ENCODE measurements around the gene DHRSX. TPM values are rescaled to one million over a fixed set of nuclear protein-coding genes. Genes with fewer than 3 reads are reported as not detected.
A peak's percentile ranks its signal among the peaks of the same experiment; 100 is the strongest.
"Not testable (repeated sequence)": the region's sequence is repeated elsewhere in the genome, so short reads cannot be mapped to it uniquely, and the experiment has no call there.

Gene DHRSX
- total and polyA plus RNA-seq, 11 donors: 14.6 to 36.1 (median 24.1) TPM

- Histone ChIP-seq H3K36me3 (peaks cover 0 to 7% (median 0%) of the 10 kb centered on the region in 9 donors), H3K4me3 (no peak overlapping the region), H3K9me3 (no peaks in the 10 kb centered on the region), H3K27ac (no peak overlapping the region), H3K27me3 (no peaks in the 10 kb centered on the region), H3K4me1 (peaks cover 0 to 8% (median 0%) of the 10 kb centered on the region in 12 donors)
- TF ChIP-seq POLR2A (IDR thresholded peaks at IDR 0.05) (no peak), CTCF (IDR thresholded peaks at IDR 0.05) (no peak)
- peak in 1 of 5 donors; percentile 31 for DNase-seq
- WGBS, 4 donors: 84 to 88% (median 86%) methylated on average over 20 of the region's 20 CpGs
- intact Hi-C loops (cut with DNase I): no loop called here
- no peak for ATAC-seq
Measured at GRCh38 chrX:2466876-2467656, 33.7 kb downstream of the DHRSX start.

GRCh38 chrX:2464677-2465166 is 36.1 kb downstream of the DHRSX start:
- TF ChIP-seq POLR2A (IDR thresholded peaks at IDR 0.05) (no peak), CTCF (IDR thresholded peaks at IDR 0.05) (no peak)
- Histone ChIP-seq H3K36me3 (no peaks in the 10 kb centered on the region), H3K4me1 (peaks cover 0 to 14% (median 0%) of the 10 kb centered on the region in 12 donors), H3K27me3 (no peaks in the 10 kb centered on the region), H3K4me3 (no peak overlapping the region), H3K27ac (no peak overlapping the region), H3K9me3 (no peaks in the 10 kb centered on the region)
- 90 to 94% (median 92%) methylated on average over 15 of the region's 15 CpGs for WGBS, 4 donors
- DNase-seq: peak in 1 of 5 donors; percentile 13
- no peak for ATAC-seq
- intact Hi-C loops (cut with DNase I): no loop called here

GRCh38 chrX:2463973-2464676 is 36.7 kb downstream of the DHRSX start:
- DNase-seq (peak in 1 of 5 donors; percentile 27), ATAC-seq (no peak)
- H3K27ac ChIP-seq: no peak overlapping the region
- no peaks in the 10 kb centered on the region for H3K9me3 ChIP-seq
- peaks cover 0 to 14% (median 0%) of the 10 kb centered on the region in 12 donors for H3K4me1 ChIP-seq
- intact Hi-C loops (cut with DNase I): no loop called here
- TF ChIP-seq POLR2A (IDR thresholded peaks at IDR 0.05) (no peak), CTCF (IDR thresholded peaks at IDR 0.05) (no peak)
- H3K36me3 ChIP-seq: no peaks in the 10 kb centered on the region
- H3K4me3 ChIP-seq: no peak overlapping the region
- H3K27me3 ChIP-seq: no peaks in the 10 kb centered on the region
- WGBS, 4 donors: 83 to 92% (median 87%) methylated on average over 24 to 31 of the region's 31 CpGs

GRCh38 chrX:2463481-2463880 is 37.3 kb downstream of the DHRSX start:
- ATAC-seq: not testable (repeated sequence)
- peak in 1 of 5 donors; percentile 51 for DNase-seq

More at GRCh38 chrX:2463481-2463880, 37.3 kb downstream of the DHRSX start:
- 60 to 82% (median 70%) methylated on average over 10 of the region's 10 CpGs for WGBS, 4 donors
- H3K9me3 ChIP-seq; H3K27me3 ChIP-seq; H3K4me3 ChIP-seq; H3K36me3 ChIP-seq; intact Hi-C loops (cut with DNase I); H3K27ac ChIP-seq: not testable (repeated sequence)
- peaks cover 0 to 14% (median 0%) of the 10 kb centered on the region in 12 donors for H3K4me1 ChIP-seq

Measured in heart left ventricle (tissue), 16 donors.